NT2/D1 (cell line): ENCODE data around the gene UBE2O.

ENCODE experiments used
- YY1 ChIP-seq: IDR thresholded peaks from 2 replicates; pipeline ENCODE4 v1.6.1; 2011; ENCODE audit not compliant: insufficient read length, insufficient read depth
- ZNF274 ChIP-seq: IDR thresholded peaks from 2 replicates; pipeline ENCODE4 v1.6.1; 2011; ENCODE audit warnings: mild to moderate bottlenecking, low read depth, low read length

- TF ChIP-seq YY1 (no peak), ZNF274 (no peak)
Measured at GRCh38 chr17:76474238-76474637, 21.3 kb upstream of the UBE2O start.
